Small intestine (tissue), 16 donors: Measurements from ENCODE around the gene FCRL1. TPM values are rescaled to one million over a fixed set of nuclear protein-coding genes. Genes with fewer than 3 reads are reported as not detected.

Experiments used
- DNase-seq, 2 donors: peaks; one replicate each; pipeline versions ENCODE4 v3.0.0 to v3.0.0-alpha.2; 2013
- FAIRE-seq: peaks from 2 replicates; lab custom pipeline; 2012; peaks lifted over from hg19 to GRCh38; lab: Jason Lieb, UNC
- H3K27ac ChIP-seq, 3 donors: one replicate each; pipeline ENCODE4 v1.5.1; 2013; ENCODE audit warnings: low read length in 2 of 3, mild to moderate bottlenecking in 2 of 3, control low read depth in 1 of 3, inconsistent platforms in 1 of 3, low read depth in 1 of 3, moderate library complexity in 1 of 3
- H3K27me3 ChIP-seq, 3 donors: one replicate each; pipeline ENCODE4 v1.6.1; 2013; ENCODE audit warnings: low read length in 3 of 3, inconsistent platforms in 1 of 3; ENCODE audit not compliant: control insufficient read depth in 3 of 3, insufficient read depth in 3 of 3
- H3K36me3 ChIP-seq, 3 donors: one replicate each; pipeline ENCODE4 v1.6.1; 2013; ENCODE audit warnings: low read length in 3 of 3, inconsistent platforms in 1 of 3, low read depth in 1 of 3, mild to moderate bottlenecking in 1 of 3, moderate library complexity in 1 of 3; ENCODE audit not compliant: control insufficient read depth in 3 of 3, insufficient read depth in 2 of 3
- H3K4me1 ChIP-seq, 3 donors: one replicate each; pipeline ENCODE4 v1.6.1; 2013; ENCODE audit warnings: low read length in 2 of 3, inconsistent platforms in 1 of 3, low read depth in 1 of 3, mild to moderate bottlenecking in 1 of 3, moderate library complexity in 1 of 3; ENCODE audit not compliant: control insufficient read depth in 3 of 3, insufficient read depth in 2 of 3
- H3K4me3 ChIP-seq, 3 donors: one replicate each; pipeline ENCODE4 v1.5.1; 2013; ENCODE audit warnings: low read length in 3 of 3, control low read depth in 1 of 3, inconsistent platforms in 1 of 3, low read depth in 1 of 3, mild to moderate bottlenecking in 1 of 3, moderate library complexity in 1 of 3
- H3K9me3 ChIP-seq, 2 donors: one replicate each; pipeline ENCODE4 v1.6.1; 2013; ENCODE audit warnings: low read depth in 1 of 2, low read length in 1 of 2; ENCODE audit not compliant: control insufficient read depth in 2 of 2, insufficient read depth in 1 of 2
- WGBS, 3 donors: extraction: QIAGEN DNeasy Blood & Tissue Kit; methylation state at CpG; one replicate each; pipeline ENCODE4 v1.1.7; 2013; 5-methylcytosine and 5-hydroxymethylcytosine counted together
- long read RNA-seq, 10 donors: transcript quantifications; one replicate each; lab custom pipeline, GENCODE V29; 2026
- polyA plus RNA-seq, 4 donors: library from polyadenylated mRNA; stranded (reverse) in 3 of 4; unstranded in 1 of 4; fragments of 200-250 nt in 3 of 4; fragments of 120-200 nt in 1 of 4; gene quantifications; one replicate each; pipeline versions ENCODE4 v1.2.1 to v1.2.3, GENCODE V29; 2013
- donor health status: healthy with polysubstance abuse.
- donor health status: control.
- donor health status: control.
- donor health status: Bipolar disorder and iron deficiency.
- donor health status: healthy.

FCRL1 gene, protein sequence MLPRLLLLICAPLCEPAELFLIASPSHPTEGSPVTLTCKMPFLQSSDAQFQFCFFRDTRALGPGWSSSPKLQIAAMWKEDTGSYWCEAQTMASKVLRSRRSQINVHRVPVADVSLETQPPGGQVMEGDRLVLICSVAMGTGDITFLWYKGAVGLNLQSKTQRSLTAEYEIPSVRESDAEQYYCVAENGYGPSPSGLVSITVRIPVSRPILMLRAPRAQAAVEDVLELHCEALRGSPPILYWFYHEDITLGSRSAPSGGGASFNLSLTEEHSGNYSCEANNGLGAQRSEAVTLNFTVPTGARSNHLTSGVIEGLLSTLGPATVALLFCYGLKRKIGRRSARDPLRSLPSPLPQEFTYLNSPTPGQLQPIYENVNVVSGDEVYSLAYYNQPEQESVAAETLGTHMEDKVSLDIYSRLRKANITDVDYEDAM
- polyA plus RNA-seq: under 1 TPM in 2 of 4 donors, not detected in 2; 0.24 to 1.00 TPM
- long read RNA-seq, donor 1: 0 reads
- long read RNA-seq, donor 2: 0 reads
- long read RNA-seq, donor 3: 0 reads
- long read RNA-seq, donor 4: 0 reads
- long read RNA-seq, donor 5: 0 reads
- long read RNA-seq, donor 6: 0 reads
- long read RNA-seq, donor 7: 0 reads
- long read RNA-seq, donor 8: 0 reads
- long read RNA-seq, donor 9: 0 reads
- long read RNA-seq, donor 10: 0 reads

- H3K4me1 ChIP-seq: no peaks in the 10 kb centered on the region
- no peaks in the 10 kb centered on the region for H3K27me3 ChIP-seq
- FAIRE-seq (no peak), DNase-seq (no peak)
- 52 to 67% (median 57%) methylated on average over 3 of the region's 3 CpGs for WGBS, 3 donors
- H3K36me3 ChIP-seq: no peaks in the 10 kb centered on the region
- H3K9me3 ChIP-seq: no peaks in the 10 kb centered on the region
- no peak within 1 kb of the TSS for H3K4me3 ChIP-seq
- H3K27ac ChIP-seq: no peak within 1 kb of the TSS
Measured at GRCh38 chr1:157819896-157820295, at the start of gene FCRL1. Gene FCRL1, minus strand, starts transcription at chr1:157820120. Its CDS starts 83 bp downstream, at chr1:157820037.

- Histone ChIP-seq H3K36me3 (no peaks in the 10 kb centered on the region), H3K27ac (no peak overlapping the region), H3K4me1 (no peaks in the 10 kb centered on the region), H3K4me3 (no peak overlapping the region), H3K27me3 (no peaks in the 10 kb centered on the region), H3K9me3 (no peaks in the 10 kb centered on the region)
- 43 to 75% (median 55%) methylated on average over 1 of the region's 1 CpG for WGBS, 3 donors
- DNase-seq (no peak), FAIRE-seq (no peak)
Measured at GRCh38 chr1:157868654-157869053, 48.7 kb upstream of the FCRL1 start.

GRCh38 chr1:157862114-157863070 lies 42.5 kb upstream of the FCRL1 start:
- FAIRE-seq: no peak
- H3K36me3 ChIP-seq: no peaks in the 10 kb centered on the region
- DNase-seq: no peak
- H3K9me3 ChIP-seq: no peaks in the 10 kb centered on the region
- no peaks in the 10 kb centered on the region for H3K27me3 ChIP-seq
- H3K4me3 ChIP-seq: no peak overlapping the region
- no peak overlapping the region for H3K27ac ChIP-seq
- H3K4me1 ChIP-seq: no peaks in the 10 kb centered on the region
- WGBS, 3 donors: 68 to 79% (median 74%) methylated on average over 6 of the region's 6 CpGs

DNA sequence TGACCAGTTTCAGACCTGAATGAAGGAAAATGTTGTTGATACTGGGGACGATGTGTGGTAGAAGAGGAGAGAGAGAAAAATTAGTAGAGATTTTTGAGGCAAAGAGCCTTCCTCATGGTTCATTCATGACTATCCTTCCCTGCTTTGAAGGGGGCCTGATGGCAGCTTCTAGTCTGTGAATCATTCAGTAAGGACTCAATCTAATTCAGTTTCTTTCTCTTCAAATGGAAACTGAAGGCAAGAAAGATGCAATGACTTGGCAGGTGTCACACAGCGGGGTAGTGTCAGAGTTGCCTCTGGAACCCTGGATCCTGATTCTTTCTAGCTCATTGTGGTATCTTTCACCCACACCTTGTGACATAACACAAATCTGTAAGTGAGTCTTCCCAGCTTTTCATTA lies 36.6 kb upstream of the FCRL1 start:
- WGBS, 3 donors: 78 to 83% (median 79%) methylated on average over 2 of the region's 2 CpGs
- Histone ChIP-seq H3K27ac (no peak overlapping the region), H3K4me3 (no peak overlapping the region), H3K27me3 (no peaks in the 10 kb centered on the region), H3K36me3 (no peaks in the 10 kb centered on the region), H3K4me1 (no peaks in the 10 kb centered on the region), H3K9me3 (no peaks in the 10 kb centered on the region)
- FAIRE-seq: no peak
- DNase-seq: no peak

- no peak overlapping the region for H3K4me3 ChIP-seq
- H3K9me3 ChIP-seq: no peaks in the 10 kb centered on the region
- FAIRE-seq (no peak), DNase-seq (no peak)
- no peaks in the 10 kb centered on the region for H3K27me3 ChIP-seq
- WGBS, 3 donors: 25 to 63% (median 34%) methylated on average over 3 of the region's 3 CpGs
- H3K27ac ChIP-seq: no peak overlapping the region
- H3K36me3 ChIP-seq: no peaks in the 10 kb centered on the region
- no peaks in the 10 kb centered on the region for H3K4me1 ChIP-seq
Measured at GRCh38 chr1:157852476-157852875, 32.6 kb upstream of the FCRL1 start.

DNA sequence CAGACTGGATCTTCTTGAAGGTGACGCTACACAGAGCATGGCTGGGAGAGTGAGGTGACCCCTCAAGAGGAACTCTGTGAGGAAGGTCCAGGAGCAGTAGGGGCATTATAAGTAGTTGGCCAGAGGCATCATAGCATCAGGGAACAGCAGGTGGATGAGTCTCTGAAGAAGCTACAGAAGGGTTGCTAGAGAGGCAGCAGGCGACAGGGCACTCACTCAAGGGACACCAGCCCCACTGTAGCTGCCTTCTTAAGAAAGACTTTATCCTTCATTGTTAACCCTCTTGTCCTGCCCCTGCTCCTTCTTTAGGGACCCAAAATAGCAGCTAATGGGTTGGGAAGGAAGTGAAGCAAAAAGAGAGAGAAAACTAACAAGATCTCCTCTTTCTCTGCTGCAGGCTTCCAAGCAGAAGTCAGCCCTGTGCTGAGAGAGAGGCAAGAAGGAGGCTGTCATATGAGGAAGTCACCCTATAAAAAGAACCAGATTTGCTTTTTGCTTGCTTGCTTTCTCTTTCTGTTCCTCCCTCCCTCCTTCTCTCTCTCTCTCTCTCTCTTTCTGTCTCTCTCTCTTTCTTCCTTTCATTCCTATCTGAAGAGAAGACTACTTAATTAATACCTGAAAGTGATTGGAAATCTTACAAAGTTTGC lies 29.4 kb upstream of the FCRL1 start:
- Histone ChIP-seq H3K36me3 (no peaks in the 10 kb centered on the region), H3K4me3 (no peak overlapping the region), H3K9me3 (no peaks in the 10 kb centered on the region), H3K27me3 (no peaks in the 10 kb centered on the region), H3K4me1 (no peaks in the 10 kb centered on the region), H3K27ac (no peak overlapping the region)
- FAIRE-seq: no peak
- DNase-seq: no peak
- WGBS, 3 donors: 87 to 95% (median 90%) methylated on average over 2 of the region's 2 CpGs

GRCh38 chr1:157844089-157844830 lies 24.3 kb upstream of the FCRL1 start:
- Histone ChIP-seq H3K9me3 (no peaks in the 10 kb centered on the region), H3K27ac (no peak overlapping the region), H3K27me3 (no peaks in the 10 kb centered on the region), H3K36me3 (no peaks in the 10 kb centered on the region), H3K4me3 (no peak overlapping the region), H3K4me1 (no peaks in the 10 kb centered on the region)
- FAIRE-seq: no peak
- DNase-seq: no peak
- 71 to 81% (median 74%) methylated on average over 4 of the region's 4 CpGs for WGBS, 3 donors
